K562 (cell line): Measurements from ENCODE around the gene PHOSPHO1. TPM values are rescaled to one million over a fixed set of nuclear protein-coding genes. Genes with fewer than 3 reads are reported as not detected.

Source experiments
- ARID2 ChIP-seq: fragments of 450-650 bp; IDR thresholded peaks from 2 replicates; pipeline ENCODE4 v1.6.1; 2017; ENCODE audit warnings: antibody characterized with exemption, mild to moderate bottlenecking
- ATF1 ChIP-seq, 2 experiments: fragments of 450-650 bp in 1 of 2; IDR thresholded peaks; 2 replicates each; pipeline ENCODE4 v1.6.1; 2016; ENCODE audit warnings: missing compliant biosample characterization in 1 of 2, missing genetic modification characterization in 1 of 2
- CTBP1 ChIP-seq: fragments of 450-650 bp; IDR thresholded peaks from 2 replicates; pipeline ENCODE4 v1.6.1; 2016; ENCODE audit warnings: borderline replicate concordance
- ELK3 ChIP-seq: fragments of 450-650 bp; formaldehyde crosslinking; IDR thresholded peaks from 2 replicates; pipeline ENCODE4 v1.4.0; 2020; ENCODE audit warnings: mild to moderate bottlenecking
- HMG20A ChIP-seq: fragments of 450-650 bp; formaldehyde crosslinking; conservative IDR thresholded peaks from 2 replicates; pipeline ENCODE4 v1.4.0; 2020; ENCODE audit warnings: mild to moderate bottlenecking, mixed read lengths
- NELFE ChIP-seq: IDR thresholded peaks from 2 replicates; pipeline ENCODE4 v1.6.1; 2011; ENCODE audit warnings: mild to moderate bottlenecking; ENCODE audit not compliant: insufficient read depth, insufficient read length
- NFATC3 ChIP-seq: fragments of 450-650 bp; IDR thresholded peaks from 2 replicates; pipeline ENCODE4 v1.6.1; 2017; ENCODE audit warnings: mild to moderate bottlenecking
- NR2C2 ChIP-seq, 2 experiments: fragments of 200-800 bp in 1 of 2; sonication (Bioruptor generic) in 1 of 2; sonication (generic) in 1 of 2; formaldehyde crosslinking in 1 of 2; IDR thresholded peaks; 2 replicates each; pipeline versions ENCODE4 v1.6.1 to v1.8.0; 2016 to 2022; ENCODE audit warnings: mild to moderate bottlenecking in 1 of 2, missing compliant biosample characterization in 1 of 2, missing genetic modification characterization in 1 of 2, missing genetic modification reagents in 1 of 2
- NRF1 ChIP-seq, 2 experiments: fragments of 450-650 bp; IDR thresholded peaks in 1 of 2; conservative IDR thresholded peaks in 1 of 2; 2 replicates each; pipeline ENCODE4 v1.6.1; 2014; ENCODE audit warnings: mild to moderate bottlenecking in 2 of 2
- PHTF2 ChIP-seq: fragments of 250-450 bp; sonication (Bioruptor Pico); IDR thresholded peaks from 2 replicates; pipeline ENCODE4 v1.5.0; 2021; ENCODE audit warnings: mild to moderate bottlenecking
- RCOR1 ChIP-seq, 2 experiments: IDR thresholded peaks; 2 replicates each; pipeline ENCODE4 v1.6.1; 2012; ENCODE audit warnings: low read depth in 2 of 2, low read length in 2 of 2, borderline replicate concordance in 1 of 2, improper control_type of control experiment in 1 of 2
- SLC30A9 ChIP-seq: fragments of 250-450 bp; sonication (Bioruptor Pico); IDR thresholded peaks from 2 replicates; pipeline ENCODE4 v1.8.0; 2022; ENCODE audit warnings: mild to moderate bottlenecking, moderate library complexity
- SNAPC5 ChIP-seq: fragments of 250-450 bp; sonication (Bioruptor Pico); IDR thresholded peaks from 2 replicates; pipeline ENCODE4 v1.8.0; 2021; ENCODE audit warnings: moderate library complexity, mild to moderate bottlenecking, inconsistent platforms
- ZNF3 ChIP-seq: fragments of 250-450 bp; sonication (Bioruptor Pico); IDR thresholded peaks from 2 replicates; pipeline ENCODE4 v1.5.0; 2021; ENCODE audit warnings: mild to moderate bottlenecking, moderate library complexity
- ZNF507 ChIP-seq: conservative IDR thresholded peaks from 2 replicates; pipeline ENCODE4 v1.6.1; 2017; ENCODE audit warnings: missing genetic modification characterization, missing compliant biosample characterization
- polyA plus RNA-seq, 8 experiments: library from polyadenylated mRNA; depleted of rRNA in 4 of 8; stranded (reverse) in 5 of 8; unstranded in 3 of 8; fragments of >200 nt; fragmentation: Nextera tagmentation in 2 of 8; fragmentation: Illumina TruSeq in 1 of 8; extraction: Ambion mirVana in 2 of 8; extraction: Trizol in 1 of 8; gene quantifications; 2 replicates each; pipeline versions ENCODE4 v1.2.1 to v1.2.3, GENCODE V29; 2011 to 2014; ENCODE audit warnings: inconsistent platforms in 1 of 8, missing spikeins in 1 of 8
- total RNA-seq, 7 experiments: library from RNA; depleted of rRNA in 6 of 7; stranded (reverse); fragments of >200 nt in 6 of 7; fragmentation: Illumina TruSeq in 2 of 7; extraction: Trizol in 2 of 7; gene quantifications; 2 replicates each; pipeline versions ENCODE4 v1.2.1 to v1.2.3, GENCODE V29; 2011 to 2021; ENCODE audit warnings: low replicate concordance in 1 of 7
- TF ChIP-seq, protein P1 (sequence below): fragments of 450-650 bp; IDR thresholded peaks from 2 replicates; pipeline ENCODE4 v1.6.1; 2016; ENCODE audit warnings: borderline replicate concordance
- TF ChIP-seq, protein P2 (sequence below): fragments of 250-450 bp; sonication (Bioruptor Pico); IDR thresholded peaks from 2 replicates; pipeline ENCODE4 v1.8.0; 2022; ENCODE audit warnings: inconsistent platforms, mild to moderate bottlenecking, moderate library complexity, borderline replicate concordance
- TF ChIP-seq, protein P3 (sequence below): fragments of 250-450 bp; sonication (Bioruptor Pico); IDR thresholded peaks from 2 replicates; pipeline ENCODE4 v1.4.0; 2020; ENCODE audit warnings: borderline replicate concordance
- TF ChIP-seq, protein P4 (sequence below): fragments of 450-650 bp; formaldehyde crosslinking; IDR thresholded peaks from 2 replicates; pipeline ENCODE4 v1.4.0; 2020; ENCODE audit warnings: mild to moderate bottlenecking, moderate library complexity

Gene PHOSPHO1
- total and polyA plus RNA-seq, 9 of the 15 experiments (the other 6 are each of a cell fraction or from before 2014, with no cell fraction given) = 0.06 to 0.07 TPM; not detected in 7

GRCh38 chr17:49230636-49231562, at the start of gene PHOSPHO1 (continued):
- TF ChIP-seq, protein P1, sequence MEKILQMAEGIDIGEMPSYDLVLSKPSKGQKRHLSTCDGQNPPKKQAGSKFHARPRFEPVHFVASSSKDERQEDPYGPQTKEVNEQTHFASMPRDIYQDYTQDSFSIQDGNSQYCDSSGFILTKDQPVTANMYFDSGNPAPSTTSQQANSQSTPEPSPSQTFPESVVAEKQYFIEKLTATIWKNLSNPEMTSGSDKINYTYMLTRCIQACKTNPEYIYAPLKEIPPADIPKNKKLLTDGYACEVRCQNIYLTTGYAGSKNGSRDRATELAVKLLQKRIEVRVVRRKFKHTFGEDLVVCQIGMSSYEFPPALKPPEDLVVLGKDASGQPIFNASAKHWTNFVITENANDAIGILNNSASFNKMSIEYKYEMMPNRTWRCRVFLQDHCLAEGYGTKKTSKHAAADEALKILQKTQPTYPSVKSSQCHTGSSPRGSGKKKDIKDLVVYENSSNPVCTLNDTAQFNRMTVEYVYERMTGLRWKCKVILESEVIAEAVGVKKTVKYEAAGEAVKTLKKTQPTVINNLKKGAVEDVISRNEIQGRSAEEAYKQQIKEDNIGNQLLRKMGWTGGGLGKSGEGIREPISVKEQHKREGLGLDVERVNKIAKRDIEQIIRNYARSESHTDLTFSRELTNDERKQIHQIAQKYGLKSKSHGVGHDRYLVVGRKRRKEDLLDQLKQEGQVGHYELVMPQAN = no peak
- TF ChIP-seq SLC30A9 (CRISPR knock-in tag) (no peak), ARID2 (no peak), RCOR1 (IDR thresholded peaks at IDR 0.05; ENCODE audit: borderline replicate concordance in 1 of 2, low read depth in 2 of 2, low read length in 2 of 2) (no peak), SNAPC5 (CRISPR knock-in tag) (no peak), ATF1 (CRISPR knock-in tag; IDR thresholded peaks at IDR 0.05) (no peak), ATF1 (tag; IDR thresholded peaks at IDR 0.05) (peak; percentile 87), ZNF3 (CRISPR knock-in tag) (no peak), NR2C2 (CRISPR knock-in tag; IDR thresholded peaks at IDR 0.05) (no peak), NR2C2 (tag; IDR thresholded peaks at IDR 0.05) (no peak), ZNF507 (no peak), CTBP1 (0 out of 2 replicates have a peak, but pooled peaks have one; percentile 37), PHTF2 (CRISPR knock-in tag) (no peak), NFATC3 (no peak), NRF1 (conservative IDR thresholded peaks at IDR 0.05 in 1 of 2, IDR thresholded peaks at IDR 0.05 in 1 of 2) (peak; percentile 83 to 86), HMG20A (CRISPR knock-in tag) (no peak), ELK3 (CRISPR knock-in tag) (no peak), NELFE (no peak)
- TF ChIP-seq, protein P2, sequence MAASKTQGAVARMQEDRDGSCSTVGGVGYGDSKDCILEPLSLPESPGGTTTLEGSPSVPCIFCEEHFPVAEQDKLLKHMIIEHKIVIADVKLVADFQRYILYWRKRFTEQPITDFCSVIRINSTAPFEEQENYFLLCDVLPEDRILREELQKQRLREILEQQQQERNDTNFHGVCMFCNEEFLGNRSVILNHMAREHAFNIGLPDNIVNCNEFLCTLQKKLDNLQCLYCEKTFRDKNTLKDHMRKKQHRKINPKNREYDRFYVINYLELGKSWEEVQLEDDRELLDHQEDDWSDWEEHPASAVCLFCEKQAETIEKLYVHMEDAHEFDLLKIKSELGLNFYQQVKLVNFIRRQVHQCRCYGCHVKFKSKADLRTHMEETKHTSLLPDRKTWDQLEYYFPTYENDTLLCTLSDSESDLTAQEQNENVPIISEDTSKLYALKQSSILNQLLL = no peak
- TF ChIP-seq, protein P3, sequence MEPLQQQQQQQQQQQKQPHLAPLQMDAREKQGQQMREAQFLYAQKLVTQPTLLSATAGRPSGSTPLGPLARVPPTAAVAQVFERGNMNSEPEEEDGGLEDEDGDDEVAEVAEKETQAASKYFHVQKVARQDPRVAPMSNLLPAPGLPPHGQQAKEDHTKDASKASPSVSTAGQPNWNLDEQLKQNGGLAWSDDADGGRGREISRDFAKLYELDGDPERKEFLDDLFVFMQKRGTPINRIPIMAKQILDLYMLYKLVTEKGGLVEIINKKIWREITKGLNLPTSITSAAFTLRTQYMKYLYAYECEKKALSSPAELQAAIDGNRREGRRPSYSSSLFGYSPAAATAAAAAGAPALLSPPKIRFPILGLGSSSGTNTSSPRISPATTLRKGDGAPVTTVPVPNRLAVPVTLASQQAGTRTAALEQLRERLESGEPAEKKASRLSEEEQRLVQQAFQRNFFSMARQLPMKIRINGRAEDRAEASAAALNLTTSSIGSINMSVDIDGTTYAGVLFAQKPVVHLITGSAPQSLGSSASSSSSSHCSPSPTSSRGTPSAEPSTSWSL (CRISPR knock-in tag) = no peak
- TF ChIP-seq, protein P4, sequence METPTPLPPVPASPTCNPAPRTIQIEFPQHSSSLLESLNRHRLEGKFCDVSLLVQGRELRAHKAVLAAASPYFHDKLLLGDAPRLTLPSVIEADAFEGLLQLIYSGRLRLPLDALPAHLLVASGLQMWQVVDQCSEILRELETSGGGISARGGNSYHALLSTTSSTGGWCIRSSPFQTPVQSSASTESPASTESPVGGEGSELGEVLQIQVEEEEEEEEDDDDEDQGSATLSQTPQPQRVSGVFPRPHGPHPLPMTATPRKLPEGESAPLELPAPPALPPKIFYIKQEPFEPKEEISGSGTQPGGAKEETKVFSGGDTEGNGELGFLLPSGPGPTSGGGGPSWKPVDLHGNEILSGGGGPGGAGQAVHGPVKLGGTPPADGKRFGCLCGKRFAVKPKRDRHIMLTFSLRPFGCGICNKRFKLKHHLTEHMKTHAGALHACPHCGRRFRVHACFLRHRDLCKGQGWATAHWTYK (CRISPR knock-in tag) = no peak
